Suprapubic skin (tissue), 4 donors: ENCODE data around the gene RETN. TPM values are rescaled to one million over a fixed set of nuclear protein-coding genes. Genes with fewer than 3 reads are reported as not detected.

Experiments used
- DNase-seq, 2 donors: peaks; one replicate each; pipeline ENCODE4 v3.0.0-alpha.2; 2019; ENCODE audit warnings: low spot score in 2 of 2
- H3K27ac ChIP-seq: fragments of 200-600 bp; sonication (generic); one replicate; pipeline ENCODE4 v1.5.1; 2019
- H3K27me3 ChIP-seq: fragments of 200-600 bp; sonication (generic); one replicate; pipeline ENCODE4 v1.5.1; 2019
- H3K36me3 ChIP-seq: fragments of 200-600 bp; sonication (generic); one replicate; pipeline ENCODE4 v1.5.1; 2019
- H3K4me1 ChIP-seq: fragments of 200-600 bp; sonication (generic); one replicate; pipeline ENCODE4 v1.5.1; 2019
- H3K4me3 ChIP-seq: fragments of 200-600 bp; sonication (generic); one replicate; pipeline ENCODE4 v1.5.1; 2019; ENCODE audit warnings: mild to moderate bottlenecking
- H3K9me3 ChIP-seq: fragments of 200-600 bp; sonication (generic); one replicate; pipeline ENCODE4 v1.5.1; 2019
- EP300 ChIP-seq: sonication (generic); formaldehyde crosslinking; IDR thresholded peaks from one replicate; pipeline ENCODE4 v1.6.1; 2017; ENCODE audit warnings: antibody characterized with exemption
- POLR2A ChIP-seq, 2 donors: fragments of 450-650 bp; IDR thresholded peaks; one replicate each; pipeline ENCODE4 v1.6.1; 2017; ENCODE audit warnings: antibody characterized with exemption in 2 of 2, mild to moderate bottlenecking in 2 of 2, moderate library complexity in 2 of 2
- POLR2AphosphoS5 ChIP-seq, 3 donors: sonication (generic); formaldehyde crosslinking; IDR thresholded peaks; one replicate each; pipeline ENCODE4 v1.6.1; 2017; ENCODE audit warnings: antibody characterized with exemption in 3 of 3
- WGBS: methylation state at CpG from one replicate; pipeline ENCODE4 v1.1.5; 2018; 5-methylcytosine and 5-hydroxymethylcytosine counted together
- total RNA-seq, 4 donors: library from RNA; depleted of rRNA; stranded (reverse); fragments of >200 nt; gene quantifications; one replicate each; pipeline ENCODE4 v1.1.0, GENCODE V29; 2016
- TF ChIP-seq, protein P1 (sequence below), 2 donors: fragments of 200-600 bp in 1 of 2; fragments of 450-650 bp in 1 of 2; sonication (generic) in 1 of 2; IDR thresholded peaks; one replicate each; pipeline ENCODE4 v1.5.1; 2016 to 2019; ENCODE audit warnings: antibody characterized with exemption in 2 of 2, mild to moderate bottlenecking in 1 of 2, moderate library complexity in 1 of 2

RETN gene
- total RNA-seq, 4 donors from 2014 or later = not detected

DNA sequence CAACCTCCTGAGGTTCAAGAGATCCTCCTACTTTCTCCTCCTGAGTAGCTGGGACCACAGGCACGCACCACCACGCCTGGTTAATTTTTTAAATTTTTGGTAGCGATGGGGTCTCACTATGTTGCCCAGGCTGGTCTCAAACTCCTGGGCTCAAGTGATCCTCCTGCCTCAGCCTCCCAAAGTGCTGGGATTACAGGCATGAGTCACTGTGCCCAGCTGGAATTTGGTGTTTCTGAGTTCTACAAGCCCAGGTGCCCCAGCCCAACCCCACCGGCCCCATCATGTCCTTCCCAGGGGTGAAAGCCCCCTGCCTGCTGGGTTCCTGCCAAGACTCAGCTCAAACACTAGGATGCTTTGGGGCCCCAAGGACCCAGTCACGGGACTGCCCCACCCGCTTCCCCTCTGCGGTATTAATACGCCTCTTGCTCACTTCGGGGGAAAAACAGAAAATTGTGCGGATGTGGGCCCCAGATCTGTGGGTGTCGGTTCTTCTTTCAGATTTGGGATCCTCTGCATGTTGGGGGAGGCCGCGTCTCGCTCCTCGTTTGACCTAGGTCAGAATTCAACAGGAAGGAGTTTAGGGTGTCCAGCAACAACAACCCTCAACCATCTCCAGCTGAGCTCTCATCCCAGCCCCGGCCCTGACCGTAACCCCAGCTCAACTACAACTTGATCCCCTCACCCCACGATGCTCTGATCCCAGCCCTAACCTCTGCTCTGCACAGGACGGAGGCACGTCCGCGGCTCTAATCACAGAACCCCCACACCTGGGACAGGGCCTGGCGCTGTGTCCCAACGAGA is 36.7 kb downstream of the RETN start:
- Histone ChIP-seq H3K27me3 (peaks cover 16% of the 10 kb centered on the region), H3K4me1 (peaks cover 3% of the 10 kb centered on the region), H3K27ac (peak overlapping the region; percentile 28), H3K36me3 (no peaks in the 10 kb centered on the region), H3K9me3 (no peaks in the 10 kb centered on the region), H3K4me3 (no peak overlapping the region)
- no peak for TF ChIP-seq EP300
- no peak for TF ChIP-seq POLR2AphosphoS5 (IDR thresholded peaks at IDR 0.05)
- TF ChIP-seq POLR2A (IDR thresholded peaks at IDR 0.05) = no peak
- TF ChIP-seq, protein P1, sequence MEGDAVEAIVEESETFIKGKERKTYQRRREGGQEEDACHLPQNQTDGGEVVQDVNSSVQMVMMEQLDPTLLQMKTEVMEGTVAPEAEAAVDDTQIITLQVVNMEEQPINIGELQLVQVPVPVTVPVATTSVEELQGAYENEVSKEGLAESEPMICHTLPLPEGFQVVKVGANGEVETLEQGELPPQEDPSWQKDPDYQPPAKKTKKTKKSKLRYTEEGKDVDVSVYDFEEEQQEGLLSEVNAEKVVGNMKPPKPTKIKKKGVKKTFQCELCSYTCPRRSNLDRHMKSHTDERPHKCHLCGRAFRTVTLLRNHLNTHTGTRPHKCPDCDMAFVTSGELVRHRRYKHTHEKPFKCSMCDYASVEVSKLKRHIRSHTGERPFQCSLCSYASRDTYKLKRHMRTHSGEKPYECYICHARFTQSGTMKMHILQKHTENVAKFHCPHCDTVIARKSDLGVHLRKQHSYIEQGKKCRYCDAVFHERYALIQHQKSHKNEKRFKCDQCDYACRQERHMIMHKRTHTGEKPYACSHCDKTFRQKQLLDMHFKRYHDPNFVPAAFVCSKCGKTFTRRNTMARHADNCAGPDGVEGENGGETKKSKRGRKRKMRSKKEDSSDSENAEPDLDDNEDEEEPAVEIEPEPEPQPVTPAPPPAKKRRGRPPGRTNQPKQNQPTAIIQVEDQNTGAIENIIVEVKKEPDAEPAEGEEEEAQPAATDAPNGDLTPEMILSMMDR (IDR thresholded peaks at IDR 0.05) = no peak
- DNase-seq = no peak
- 55% methylated on average over 23 of the region's 24 CpGs for WGBS

DNA sequence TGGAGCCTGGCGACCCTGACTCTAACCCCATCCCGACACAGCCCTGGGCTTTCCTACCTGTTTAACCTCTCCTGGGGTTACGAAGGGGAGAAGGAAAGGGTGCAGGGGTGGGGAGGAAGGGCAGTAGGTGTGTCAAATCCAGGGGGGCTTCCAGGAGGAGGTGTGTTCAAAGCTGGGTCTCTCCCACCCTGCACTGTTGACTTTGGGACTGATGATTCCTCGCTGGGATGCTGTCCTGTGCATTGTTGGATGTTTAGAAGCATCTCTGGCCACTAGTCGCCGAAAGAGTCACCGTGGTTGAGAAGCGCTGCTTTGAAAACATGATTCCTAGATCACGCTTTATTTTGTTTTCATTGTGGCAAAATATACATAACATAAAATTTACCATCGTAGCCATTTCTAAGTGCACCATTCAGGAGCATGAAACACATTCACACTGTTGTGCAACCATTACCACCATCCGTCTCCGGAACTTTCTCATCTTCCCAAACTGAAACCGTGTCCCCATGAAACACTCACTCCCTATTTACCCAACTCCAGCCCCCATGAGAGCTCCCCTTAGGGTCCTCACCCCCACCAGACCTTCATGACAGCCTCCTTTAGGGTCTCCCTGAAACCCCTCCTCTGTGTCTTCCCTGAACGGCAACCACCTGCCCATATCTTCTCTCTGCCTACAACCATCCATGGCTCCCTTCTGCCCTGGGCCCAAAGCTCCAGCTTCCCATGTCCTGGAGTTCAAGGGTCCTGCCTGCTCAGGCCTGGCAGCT is 37.5 kb downstream of the RETN start:
- no peak for DNase-seq
- 81% methylated on average over 13 of the region's 14 CpGs for WGBS
- Histone ChIP-seq H3K36me3 (no peaks in the 10 kb centered on the region), H3K9me3 (no peaks in the 10 kb centered on the region), H3K4me1 (peaks cover 3% of the 10 kb centered on the region), H3K27ac (peak overlapping the region; percentile 28), H3K4me3 (no peak overlapping the region), H3K27me3 (peaks cover 14% of the 10 kb centered on the region)
- TF ChIP-seq POLR2AphosphoS5 (IDR thresholded peaks at IDR 0.05) = no peak

GRCh38 chr19:7706955-7707456 is 38.2 kb downstream of the RETN start:
- no peaks in the 10 kb centered on the region for H3K36me3 ChIP-seq
- TF ChIP-seq POLR2A (IDR thresholded peaks at IDR 0.05) (no peak), POLR2AphosphoS5 (IDR thresholded peaks at IDR 0.05) (no peak)
- H3K4me1 ChIP-seq = peaks cover 3% of the 10 kb centered on the region
- DNase-seq = no peak
- peak overlapping the region; percentile 5 for H3K27ac ChIP-seq
- peaks cover 14% of the 10 kb centered on the region for H3K27me3 ChIP-seq
- H3K4me3 ChIP-seq = no peak overlapping the region
- H3K9me3 ChIP-seq = no peaks in the 10 kb centered on the region
- WGBS = 71% methylated on average over 6 of the region's 8 CpGs

DNA sequence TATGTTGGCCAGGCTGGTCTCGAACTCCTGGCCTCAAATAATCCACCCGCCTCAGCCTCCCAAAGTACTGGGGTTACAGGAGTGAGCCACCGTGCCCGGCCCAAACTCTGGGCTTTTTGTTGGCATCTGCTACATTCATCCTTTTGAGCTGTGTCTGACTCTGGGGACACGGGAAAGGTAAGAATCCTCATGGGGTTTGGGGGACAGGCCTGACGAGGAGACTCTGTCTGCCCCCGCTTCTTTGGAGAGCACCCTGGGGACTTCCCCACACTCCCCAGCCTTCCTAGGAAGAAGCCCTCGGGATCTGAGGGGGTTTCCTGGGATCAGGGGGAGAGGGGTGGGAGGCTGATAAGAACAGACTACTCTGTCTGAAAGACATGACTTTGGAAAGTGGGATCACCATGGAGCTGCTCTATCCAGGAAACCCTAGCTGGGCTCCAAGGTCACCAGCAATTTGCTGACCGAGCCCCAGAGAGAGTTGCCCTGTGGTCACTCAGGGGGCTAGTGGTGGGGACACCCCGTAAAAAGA is 41.1 kb downstream of the RETN start:
- Histone ChIP-seq H3K4me1 (peaks cover 3% of the 10 kb centered on the region), H3K27ac (no peak overlapping the region), H3K9me3 (no peaks in the 10 kb centered on the region), H3K4me3 (no peak overlapping the region), H3K36me3 (no peaks in the 10 kb centered on the region), H3K27me3 (no peaks in the 10 kb centered on the region)
- 76% methylated on average over 10 of the region's 10 CpGs for WGBS
- TF ChIP-seq POLR2AphosphoS5 (IDR thresholded peaks at IDR 0.05) (no peak), POLR2A (IDR thresholded peaks at IDR 0.05) (no peak), EP300 (no peak)
- TF ChIP-seq, protein P1 (IDR thresholded peaks at IDR 0.05) = no peak
- no peak for DNase-seq

- Histone ChIP-seq H3K36me3 (no peaks in the 10 kb centered on the region), H3K27ac (no peak overlapping the region), H3K9me3 (no peaks in the 10 kb centered on the region), H3K4me1 (peaks cover 3% of the 10 kb centered on the region), H3K27me3 (no peaks in the 10 kb centered on the region), H3K4me3 (no peak overlapping the region)
- 85% methylated on average over 5 of the region's 5 CpGs for WGBS
- no peak for DNase-seq
- TF ChIP-seq POLR2AphosphoS5 (IDR thresholded peaks at IDR 0.05) (no peak), POLR2A (IDR thresholded peaks at IDR 0.05) (no peak), EP300 (no peak)
- TF ChIP-seq, protein P1 (IDR thresholded peaks at IDR 0.05) = no peak
Measured at GRCh38 chr19:7710616-7711015, 41.8 kb downstream of the RETN start.

DNA sequence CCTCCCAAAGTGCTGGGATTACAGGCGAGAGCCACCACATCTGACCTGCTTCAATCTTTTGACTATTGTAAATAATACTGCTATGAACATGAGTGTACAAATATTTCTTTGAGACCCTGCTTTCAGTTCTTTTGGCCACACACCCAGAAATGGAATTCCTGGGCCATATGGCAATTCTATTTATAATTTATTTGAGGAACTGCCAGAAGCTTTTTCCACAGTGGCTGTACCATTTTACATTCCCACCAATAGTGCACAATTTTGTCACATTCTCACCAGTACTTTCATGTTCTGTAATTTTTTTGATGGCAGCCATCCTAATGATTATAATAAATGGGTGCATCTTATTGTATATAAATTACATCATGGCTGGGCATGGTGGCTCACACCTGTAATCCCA is 46.8 kb downstream of the RETN start:
- WGBS = 77% methylated on average over 1 of the region's 1 CpG
- Histone ChIP-seq H3K4me3 (no peak overlapping the region), H3K4me1 (no peaks in the 10 kb centered on the region), H3K27me3 (no peaks in the 10 kb centered on the region), H3K27ac (no peak overlapping the region), H3K36me3 (no peaks in the 10 kb centered on the region), H3K9me3 (no peaks in the 10 kb centered on the region)
- DNase-seq = no peak
- TF ChIP-seq EP300 (no peak), POLR2A (IDR thresholded peaks at IDR 0.05) (no peak), POLR2AphosphoS5 (IDR thresholded peaks at IDR 0.05) (no peak)
- TF ChIP-seq, protein P1 (IDR thresholded peaks at IDR 0.05) = no peak
